ENCODE measurements around the gene MINAR2. TPM values are rescaled to one million over a fixed set of nuclear protein-coding genes. Genes with fewer than 3 reads are reported as not detected.
A peak's percentile ranks its signal among the peaks of the same experiment; 100 is the strongest.

The MINAR2 gene
- total RNA-seq, 1 experiment from 2014 or later, result not detected

- TF ChIP-seq CTCF (IDR thresholded peaks at IDR 0.05), result no peak
- TF ChIP-seq E2F4 (CRISPR knock-in tag; IDR thresholded peaks at IDR 0.05; ENCODE audit: borderline replicate concordance, low read depth), result no peak
- no peak for TF ChIP-seq ZBTB21 (CRISPR knock-in tag; IDR thresholded peaks at IDR 0.05; ENCODE audit: borderline replicate concordance)
These were observed 49.2 kb upstream of the MINAR2 start (continued) for GRCh38 chr5:129698661-129699060.

DNA sequence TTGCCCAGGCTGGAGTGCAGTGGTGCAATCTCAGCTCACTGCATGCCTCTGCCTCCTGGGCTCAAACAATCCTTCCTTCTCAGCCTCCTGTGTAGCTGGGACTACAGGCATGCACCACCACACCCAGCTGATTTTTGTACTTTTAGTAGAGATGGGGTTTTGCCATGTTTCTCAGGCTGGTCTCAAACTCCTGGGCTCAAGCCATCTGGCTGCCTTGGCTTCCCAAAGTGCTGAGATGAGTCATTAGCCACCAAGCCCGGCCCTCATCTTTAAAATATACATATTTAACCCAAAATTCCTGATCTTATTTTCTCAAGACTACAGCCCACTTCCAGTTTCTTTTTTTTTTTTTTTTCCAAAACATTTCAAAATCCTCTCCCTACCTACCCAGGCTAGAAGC, 31.7 kb upstream of the MINAR2 start:
- Mint-ChIP-seq H3K27ac (no peak overlapping the region), H3K4me1 (no peaks in the 10 kb centered on the region), H3K9me3 (no peaks in the 10 kb centered on the region), H3K4me3 (no peak overlapping the region), H3K27me3 (ENCODE audit: low read depth) (no peaks in the 10 kb centered on the region), H3K36me3 (peaks cover 15% of the 10 kb centered on the region)
- DNase-seq (ENCODE audit: low spot score) (no peak), ATAC-seq (no peak)
- POLR2A ChIA-PET, result interaction anchor here (0.7 kb wide), 1 partner anchor 173 kb away, joined by 3 read pairs; no protein-coding TSS in a partner anchor
- CTCF ChIA-PET, result no interaction called here
- TF ChIP-seq ZNF121 (CRISPR knock-in tag; IDR thresholded peaks at IDR 0.05), result peak; percentile 67; the same call in 1 of the 2 replicates
- TF ChIP-seq TEAD4 (CRISPR knock-in tag; IDR thresholded peaks at IDR 0.05), result no peak

DNA sequence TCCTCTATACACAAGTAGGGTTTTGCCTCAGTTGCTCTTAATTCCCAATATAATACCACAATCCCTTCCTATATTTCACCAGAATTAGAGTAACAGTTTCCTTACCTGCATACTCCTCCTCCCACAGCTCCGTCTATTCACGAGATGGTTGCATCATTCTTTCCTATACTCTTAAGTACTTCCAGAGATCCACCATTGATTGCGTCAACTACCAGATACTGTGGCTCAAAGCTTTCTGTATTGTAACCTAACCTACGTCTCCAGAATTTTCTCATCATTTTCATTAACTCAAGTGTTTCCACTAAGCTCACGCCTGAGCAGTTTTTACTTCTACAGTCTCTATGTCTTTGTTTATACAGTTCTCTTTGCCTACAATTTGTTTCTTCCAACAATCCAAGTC, 31.2 kb upstream of the MINAR2 start:
- H3K27me3 Mint-ChIP-seq (ENCODE audit: low read depth), result no peaks in the 10 kb centered on the region
- ATAC-seq (no peak), DNase-seq (ENCODE audit: low spot score) (no peak)
- no peak overlapping the region for H3K4me3 Mint-ChIP-seq
- peaks cover 1% of the 10 kb centered on the region; the same call in 1 of the 2 replicates for H3K9me3 Mint-ChIP-seq
- ChIA-PET POLR2A (interaction anchor here (0.7 kb wide), 1 partner anchor 173 kb away, joined by 3 read pairs; no protein-coding TSS in a partner anchor), CTCF (no interaction called here)
- peaks cover under 1% of the 10 kb centered on the region; the same call in 1 of the 2 replicates for H3K4me1 Mint-ChIP-seq
- H3K36me3 Mint-ChIP-seq, result peaks cover 19% of the 10 kb centered on the region
- peak overlapping the region; percentile 36; the same call in 1 of the 2 replicates for H3K27ac Mint-ChIP-seq
- TF ChIP-seq KAT7 (CRISPR knock-in tag; IDR thresholded peaks at IDR 0.05; ENCODE audit: borderline replicate concordance) (no peak), ZNF671 (CRISPR knock-in tag; IDR thresholded peaks at IDR 0.05) (no peak), NR2C2 (CRISPR knock-in tag; IDR thresholded peaks at IDR 0.05) (no peak), GTF2I (CRISPR knock-in tag; conservative IDR thresholded peaks at IDR 0.05) (no peak), ZNF121 (CRISPR knock-in tag; IDR thresholded peaks at IDR 0.05) (no peak), NFYB (CRISPR knock-in tag; conservative IDR thresholded peaks at IDR 0.05; ENCODE audit: low read depth) (no peak), IRF2 (CRISPR knock-in tag; IDR thresholded peaks at IDR 0.05; ENCODE audit: borderline replicate concordance, low read depth) (no peak), FOXJ3 (CRISPR knock-in tag; IDR thresholded peaks at IDR 0.05; ENCODE audit: borderline replicate concordance) (no peak), ZNF532 (CRISPR knock-in tag; IDR thresholded peaks at IDR 0.05; ENCODE audit: borderline replicate concordance) (no peak), MYBL2 (CRISPR knock-in tag; IDR thresholded peaks at IDR 0.05) (no peak), MLX (CRISPR knock-in tag; IDR thresholded peaks at IDR 0.05) (no peak), PRRX2 (CRISPR knock-in tag; IDR thresholded peaks at IDR 0.05) (no peak), CREM (CRISPR knock-in tag; IDR thresholded peaks at IDR 0.05) (no peak), STAT6 (CRISPR knock-in tag; conservative IDR thresholded peaks at IDR 0.05; ENCODE audit: low read depth) (no peak), ZNF423 (CRISPR knock-in tag; IDR thresholded peaks at IDR 0.05) (no peak)
- TF ChIP-seq, protein P1, sequence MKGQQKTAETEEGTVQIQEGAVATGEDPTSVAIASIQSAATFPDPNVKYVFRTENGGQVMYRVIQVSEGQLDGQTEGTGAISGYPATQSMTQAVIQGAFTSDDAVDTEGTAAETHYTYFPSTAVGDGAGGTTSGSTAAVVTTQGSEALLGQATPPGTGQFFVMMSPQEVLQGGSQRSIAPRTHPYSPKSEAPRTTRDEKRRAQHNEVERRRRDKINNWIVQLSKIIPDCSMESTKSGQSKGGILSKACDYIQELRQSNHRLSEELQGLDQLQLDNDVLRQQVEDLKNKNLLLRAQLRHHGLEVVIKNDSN (CRISPR knock-in tag; IDR thresholded peaks at IDR 0.05), result no peak
- TF ChIP-seq, protein P2, sequence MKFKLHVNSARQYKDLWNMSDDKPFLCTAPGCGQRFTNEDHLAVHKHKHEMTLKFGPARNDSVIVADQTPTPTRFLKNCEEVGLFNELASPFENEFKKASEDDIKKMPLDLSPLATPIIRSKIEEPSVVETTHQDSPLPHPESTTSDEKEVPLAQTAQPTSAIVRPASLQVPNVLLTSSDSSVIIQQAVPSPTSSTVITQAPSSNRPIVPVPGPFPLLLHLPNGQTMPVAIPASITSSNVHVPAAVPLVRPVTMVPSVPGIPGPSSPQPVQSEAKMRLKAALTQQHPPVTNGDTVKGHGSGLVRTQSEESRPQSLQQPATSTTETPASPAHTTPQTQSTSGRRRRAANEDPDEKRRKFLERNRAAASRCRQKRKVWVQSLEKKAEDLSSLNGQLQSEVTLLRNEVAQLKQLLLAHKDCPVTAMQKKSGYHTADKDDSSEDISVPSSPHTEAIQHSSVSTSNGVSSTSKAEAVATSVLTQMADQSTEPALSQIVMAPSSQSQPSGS (CRISPR knock-in tag; IDR thresholded peaks at IDR 0.05; ENCODE audit: borderline replicate concordance, low read depth), result no peak
